HepG2 (cell line): ENCODE data around the gene MRM3. TPM values are rescaled to one million over a fixed set of nuclear protein-coding genes. Genes with fewer than 3 reads are reported as not detected.

Experiments used
- DBP ChIP-seq: sonication (generic); formaldehyde crosslinking; IDR thresholded peaks from 2 replicates; pipeline ENCODE4 v1.4.0; 2020; ENCODE audit warnings: missing genetic modification reagents; ENCODE audit errors: not compliant biosample characterization
- ETV5 ChIP-seq: IDR thresholded peaks from 2 replicates; pipeline ENCODE4 v1.6.1; 2018; ENCODE audit warnings: missing biosample characterization, missing genetic modification reagents, inconsistent platforms, borderline replicate concordance
- FIP1L1 ChIP-seq: fragments of 200-400 bp; formaldehyde crosslinking; IDR thresholded peaks from 2 replicates; pipeline ENCODE4 v1.6.1; 2018; ENCODE audit warnings: low read depth, mild to moderate bottlenecking, low read length, moderate library complexity, borderline replicate concordance; ENCODE audit not compliant: insufficient read depth
- GATAD1 ChIP-seq: IDR thresholded peaks from 2 replicates; pipeline ENCODE4 v1.6.1; 2016; ENCODE audit warnings: missing genetic modification reagents, missing compliant biosample characterization
- IRF1 ChIP-seq: sonication (generic); formaldehyde crosslinking; IDR thresholded peaks from 2 replicates; pipeline ENCODE4 v1.4.0; 2020; ENCODE audit warnings: low read depth, mild to moderate bottlenecking, missing genetic modification reagents
- ISL2 ChIP-seq: sonication (generic); formaldehyde crosslinking; IDR thresholded peaks from 2 replicates; pipeline ENCODE4 v1.5.0; 2020; ENCODE audit warnings: missing genetic modification reagents
- KAT2B ChIP-seq: fragments of 150-350 bp; IDR thresholded peaks from 2 replicates; pipeline ENCODE4 v1.6.1; 2014; ENCODE audit warnings: low read depth, low read length, borderline replicate concordance
- KDM4B ChIP-seq: sonication (generic); formaldehyde crosslinking; IDR thresholded peaks from 2 replicates; pipeline ENCODE4 v1.4.0; 2020; ENCODE audit warnings: missing genetic modification reagents
- MAX ChIP-seq: IDR thresholded peaks from 2 replicates; pipeline ENCODE4 v1.6.1; 2012; ENCODE audit warnings: inconsistent platforms
- NFE2L1 ChIP-seq: sonication (generic); formaldehyde crosslinking; IDR thresholded peaks from 2 replicates; pipeline ENCODE4 v1.4.0; 2020; ENCODE audit warnings: missing genetic modification reagents, mild to moderate bottlenecking, borderline replicate concordance
- TCF7 ChIP-seq: sonication (generic); IDR thresholded peaks from 2 replicates; pipeline ENCODE4 v1.6.1; 2016; ENCODE audit warnings: antibody characterized with exemption, low read depth
- TMF1 ChIP-seq: sonication (generic); formaldehyde crosslinking; IDR thresholded peaks from 2 replicates; pipeline ENCODE4 v1.8.1; 2022; ENCODE audit warnings: low read depth, missing genetic modification reagents
- ZBTB8A ChIP-seq: sonication (generic); formaldehyde crosslinking; IDR thresholded peaks from 2 replicates; pipeline ENCODE4 v1.4.0; 2020; ENCODE audit warnings: mild to moderate bottlenecking, low read depth, missing genetic modification reagents, borderline replicate concordance
- ZFP36L1 ChIP-seq: sonication (generic); formaldehyde crosslinking; IDR thresholded peaks from 2 replicates; pipeline ENCODE4 v1.8.0; 2022; ENCODE audit warnings: mild to moderate bottlenecking, missing genetic modification reagents, moderate library complexity
- ZFYVE20 ChIP-seq: sonication (generic); formaldehyde crosslinking; IDR thresholded peaks from 2 replicates; pipeline ENCODE4 v1.8.0; 2023; ENCODE audit warnings: low read depth, mild to moderate bottlenecking, moderate library complexity, missing genetic modification reagents, borderline replicate concordance
- ZMYM2 ChIP-seq: sonication (generic); formaldehyde crosslinking; IDR thresholded peaks from 2 replicates; pipeline ENCODE4 v1.8.0; 2022; ENCODE audit warnings: mild to moderate bottlenecking, missing genetic modification reagents
- ZNF354B ChIP-seq: sonication (generic); formaldehyde crosslinking; IDR thresholded peaks from 2 replicates; pipeline ENCODE4 v1.8.0; 2022; ENCODE audit warnings: mild to moderate bottlenecking, missing genetic modification reagents
- ZNF558 ChIP-seq: sonication (generic); formaldehyde crosslinking; IDR thresholded peaks from 2 replicates; pipeline ENCODE4 v1.9.0; 2022; ENCODE audit warnings: mild to moderate bottlenecking, missing genetic modification reagents, borderline replicate concordance
- ZNF652 ChIP-seq: IDR thresholded peaks from 2 replicates; pipeline ENCODE4 v1.6.1; 2016; ENCODE audit warnings: low read depth, borderline replicate concordance
- ZSCAN22 ChIP-seq: sonication (generic); formaldehyde crosslinking; IDR thresholded peaks from 2 replicates; pipeline ENCODE4 v1.4.0; 2020; ENCODE audit warnings: mild to moderate bottlenecking, missing genetic modification reagents
- polyA plus RNA-seq, 8 experiments: library from polyadenylated mRNA; depleted of rRNA in 3 of 8; stranded (reverse) in 7 of 8; unstranded in 1 of 8; fragments of >200 nt; fragmentation: Illumina TruSeq in 4 of 8; extraction: Trizol in 4 of 8; gene quantifications; 2 replicates each; pipeline versions ENCODE4 v1.2.1 to v1.2.3, GENCODE V29; 2011 to 2016; ENCODE audit warnings: low read depth in 4 of 8, missing spikeins in 1 of 8, mixed read lengths in 1 of 8; ENCODE audit not compliant: insufficient read depth in 1 of 8
- total RNA-seq, 5 experiments: library from RNA; depleted of rRNA; stranded (reverse); fragments of >200 nt; fragmentation: Illumina TruSeq; extraction: Trizol; gene quantifications; 2 replicates each; pipeline ENCODE4 v1.2.3, GENCODE V29; 2016; ENCODE audit warnings: low read depth in 1 of 5
- TF ChIP-seq, protein P1 (sequence below): IDR thresholded peaks from 2 replicates; pipeline ENCODE4 v1.6.1; 2016; ENCODE audit warnings: low read depth, missing genetic modification reagents, missing compliant biosample characterization
- TF ChIP-seq, protein P2 (sequence below): IDR thresholded peaks from 2 replicates; pipeline ENCODE4 v1.6.1; 2018; ENCODE audit warnings: missing genetic modification reagents

The MRM3 gene
- total and polyA plus RNA-seq, 2 of the 13 experiments (the other 11 are each of a cell fraction or from before 2014, with no cell fraction given), result 12.3 to 25.5 TPM

DNA sequence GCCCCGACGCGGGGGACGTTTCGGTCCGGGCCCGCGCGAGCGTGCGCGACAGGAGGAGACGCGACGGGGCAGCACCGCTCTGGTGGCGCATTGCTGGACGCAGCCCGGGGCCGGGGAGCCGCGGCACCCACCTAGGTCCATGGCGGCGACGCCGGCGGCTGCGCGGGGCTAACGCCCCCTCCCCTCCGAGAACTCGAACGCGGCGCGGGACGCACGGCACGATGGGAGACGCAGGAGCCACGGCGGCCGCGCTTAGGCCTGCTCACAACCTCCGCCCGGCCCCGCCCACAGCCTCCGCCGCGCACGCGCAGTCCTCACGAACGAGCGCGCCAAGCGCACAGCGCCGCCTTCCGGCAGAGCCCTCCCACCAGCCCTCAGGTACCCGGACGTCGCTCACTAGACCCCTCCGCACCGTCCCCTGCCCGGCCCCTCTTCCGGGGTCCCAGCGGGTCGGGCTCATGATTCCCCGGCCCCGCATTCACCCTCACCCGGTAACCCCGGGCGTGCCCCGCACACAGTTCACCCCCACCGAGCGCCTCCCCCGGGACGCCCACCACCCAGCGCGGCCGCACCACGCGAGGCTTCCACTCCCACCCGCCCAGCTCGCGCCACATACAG, 30.0 kb upstream of the MRM3 start, which contains the start of gene GEMIN4 (continued):
- TF ChIP-seq ZNF652 (CRISPR knock-in tag) (no peak), ZBTB8A (CRISPR knock-in tag) (no peak), ZFYVE20 (no peak), TCF7 (no peak), FIP1L1 (no peak), ZNF354B (CRISPR knock-in tag) (peak; percentile 67; the same call in 1 of the 2 replicates), NFE2L1 (CRISPR knock-in tag) (no peak), ZFP36L1 (CRISPR knock-in tag) (no peak; the same call in 1 of the 2 replicates), TMF1 (CRISPR knock-in tag) (peak; percentile 90), ZSCAN22 (CRISPR knock-in tag) (no peak), GATAD1 (CRISPR knock-in tag) (peak; percentile 79), IRF1 (CRISPR knock-in tag) (no peak), DBP (no peak), ETV5 (peak; percentile 46), KAT2B (no peak), MAX (peak; percentile 83), ISL2 (CRISPR knock-in tag) (peak; percentile 38; the same call in 1 of the 2 replicates), ZMYM2 (CRISPR knock-in tag) (no peak), ZNF558 (peak; percentile 49; the same call in 1 of the 2 replicates), KDM4B (CRISPR knock-in tag) (no peak)
- TF ChIP-seq, protein P1, sequence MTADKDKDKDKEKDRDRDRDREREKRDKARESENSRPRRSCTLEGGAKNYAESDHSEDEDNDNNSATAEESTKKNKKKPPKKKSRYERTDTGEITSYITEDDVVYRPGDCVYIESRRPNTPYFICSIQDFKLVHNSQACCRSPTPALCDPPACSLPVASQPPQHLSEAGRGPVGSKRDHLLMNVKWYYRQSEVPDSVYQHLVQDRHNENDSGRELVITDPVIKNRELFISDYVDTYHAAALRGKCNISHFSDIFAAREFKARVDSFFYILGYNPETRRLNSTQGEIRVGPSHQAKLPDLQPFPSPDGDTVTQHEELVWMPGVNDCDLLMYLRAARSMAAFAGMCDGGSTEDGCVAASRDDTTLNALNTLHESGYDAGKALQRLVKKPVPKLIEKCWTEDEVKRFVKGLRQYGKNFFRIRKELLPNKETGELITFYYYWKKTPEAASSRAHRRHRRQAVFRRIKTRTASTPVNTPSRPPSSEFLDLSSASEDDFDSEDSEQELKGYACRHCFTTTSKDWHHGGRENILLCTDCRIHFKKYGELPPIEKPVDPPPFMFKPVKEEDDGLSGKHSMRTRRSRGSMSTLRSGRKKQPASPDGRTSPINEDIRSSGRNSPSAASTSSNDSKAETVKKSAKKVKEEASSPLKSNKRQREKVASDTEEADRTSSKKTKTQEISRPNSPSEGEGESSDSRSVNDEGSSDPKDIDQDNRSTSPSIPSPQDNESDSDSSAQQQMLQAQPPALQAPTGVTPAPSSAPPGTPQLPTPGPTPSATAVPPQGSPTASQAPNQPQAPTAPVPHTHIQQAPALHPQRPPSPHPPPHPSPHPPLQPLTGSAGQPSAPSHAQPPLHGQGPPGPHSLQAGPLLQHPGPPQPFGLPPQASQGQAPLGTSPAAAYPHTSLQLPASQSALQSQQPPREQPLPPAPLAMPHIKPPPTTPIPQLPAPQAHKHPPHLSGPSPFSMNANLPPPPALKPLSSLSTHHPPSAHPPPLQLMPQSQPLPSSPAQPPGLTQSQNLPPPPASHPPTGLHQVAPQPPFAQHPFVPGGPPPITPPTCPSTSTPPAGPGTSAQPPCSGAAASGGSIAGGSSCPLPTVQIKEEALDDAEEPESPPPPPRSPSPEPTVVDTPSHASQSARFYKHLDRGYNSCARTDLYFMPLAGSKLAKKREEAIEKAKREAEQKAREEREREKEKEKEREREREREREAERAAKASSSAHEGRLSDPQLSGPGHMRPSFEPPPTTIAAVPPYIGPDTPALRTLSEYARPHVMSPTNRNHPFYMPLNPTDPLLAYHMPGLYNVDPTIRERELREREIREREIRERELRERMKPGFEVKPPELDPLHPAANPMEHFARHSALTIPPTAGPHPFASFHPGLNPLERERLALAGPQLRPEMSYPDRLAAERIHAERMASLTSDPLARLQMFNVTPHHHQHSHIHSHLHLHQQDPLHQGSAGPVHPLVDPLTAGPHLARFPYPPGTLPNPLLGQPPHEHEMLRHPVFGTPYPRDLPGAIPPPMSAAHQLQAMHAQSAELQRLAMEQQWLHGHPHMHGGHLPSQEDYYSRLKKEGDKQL (CRISPR knock-in tag), result no peak; the same call in 1 of the 2 replicates
- TF ChIP-seq, protein P2, sequence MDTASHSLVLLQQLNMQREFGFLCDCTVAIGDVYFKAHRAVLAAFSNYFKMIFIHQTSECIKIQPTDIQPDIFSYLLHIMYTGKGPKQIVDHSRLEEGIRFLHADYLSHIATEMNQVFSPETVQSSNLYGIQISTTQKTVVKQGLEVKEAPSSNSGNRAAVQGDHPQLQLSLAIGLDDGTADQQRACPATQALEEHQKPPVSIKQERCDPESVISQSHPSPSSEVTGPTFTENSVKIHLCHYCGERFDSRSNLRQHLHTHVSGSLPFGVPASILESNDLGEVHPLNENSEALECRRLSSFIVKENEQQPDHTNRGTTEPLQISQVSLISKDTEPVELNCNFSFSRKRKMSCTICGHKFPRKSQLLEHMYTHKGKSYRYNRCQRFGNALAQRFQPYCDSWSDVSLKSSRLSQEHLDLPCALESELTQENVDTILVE (CRISPR knock-in tag), result 0 out of 2 replicates have a peak, but pooled peaks have one; percentile 17
